Measurements from ENCODE around the gene ALDH16A1. TPM values are rescaled to one million over a fixed set of nuclear protein-coding genes. Genes with fewer than 3 reads are reported as not detected.

The ALDH16A1 gene
- total RNA-seq, 4 donors from 2014 or later, result 8.0 to 12.6 (median 9.9) TPM

DNA sequence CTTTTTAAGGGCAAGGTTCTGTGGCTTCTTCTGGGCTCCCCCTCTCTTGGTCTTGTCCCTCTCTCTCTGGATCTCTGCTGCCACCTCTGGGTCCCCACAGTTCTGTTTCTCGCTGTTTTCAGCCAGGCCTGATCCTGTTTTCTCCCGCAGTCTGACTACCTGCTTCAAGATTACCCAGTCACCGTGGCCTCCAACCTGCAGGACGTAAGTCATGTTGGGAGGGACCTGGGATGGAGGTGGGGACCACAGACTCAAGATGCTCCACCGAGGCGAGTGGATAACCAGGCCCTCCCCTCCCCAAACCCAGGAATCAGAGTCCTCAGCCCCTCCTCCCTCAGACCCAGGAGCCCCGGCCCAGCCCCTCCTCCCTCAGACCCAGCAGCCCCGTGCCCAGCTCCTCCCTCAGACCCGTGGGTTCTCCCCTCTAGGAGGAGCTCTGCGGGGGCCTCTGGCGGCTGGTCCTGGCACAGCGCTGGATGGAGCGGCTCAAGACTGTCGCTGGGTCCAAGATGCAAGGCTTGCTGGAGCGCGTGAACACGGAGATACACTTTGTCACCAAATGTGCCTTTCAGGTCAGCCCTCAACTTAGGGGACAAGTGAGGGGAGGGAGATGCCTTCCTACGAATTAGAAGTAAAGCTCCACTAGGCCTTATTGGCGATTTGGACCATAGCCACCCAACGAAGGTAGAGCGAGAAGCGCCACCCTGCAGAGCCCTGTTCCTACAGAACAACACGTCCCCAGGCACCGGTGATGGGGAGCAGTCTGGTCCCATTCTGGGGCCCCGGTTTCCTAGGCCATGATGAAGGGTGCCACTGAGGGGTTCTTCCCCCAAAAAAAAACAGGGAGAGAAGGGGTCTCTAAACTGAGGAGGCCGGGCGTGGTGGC lies 23.2 kb downstream of the ALDH16A1 start:
- intact Hi-C loops (cut with DNase I; ENCODE audit: low total_unique reads) (loop anchor here (2.0 kb wide), 1 partner anchor 205 kb away; no protein-coding TSS in a partner anchor), in situ Hi-C loops (cut with MboI; ENCODE audit: low sequenced_read_pairs in 4 of 4) (no loop called here)
- Histone ChIP-seq H3K36me3 (no peaks in the 10 kb centered on the region), H3K27ac (peak overlapping the region in 2 of 4 donors; percentile 22 to 37), H3K4me1 (peaks cover 0 to 7% of the 10 kb centered on the region in 2 donors), H3K4me3 (no peak overlapping the region), H3K27me3 (no peaks in the 10 kb centered on the region), H3K9me3 (no peaks in the 10 kb centered on the region)
- no peak for TF ChIP-seq POLR2A (IDR thresholded peaks at IDR 0.05)
- TF ChIP-seq, protein P1, sequence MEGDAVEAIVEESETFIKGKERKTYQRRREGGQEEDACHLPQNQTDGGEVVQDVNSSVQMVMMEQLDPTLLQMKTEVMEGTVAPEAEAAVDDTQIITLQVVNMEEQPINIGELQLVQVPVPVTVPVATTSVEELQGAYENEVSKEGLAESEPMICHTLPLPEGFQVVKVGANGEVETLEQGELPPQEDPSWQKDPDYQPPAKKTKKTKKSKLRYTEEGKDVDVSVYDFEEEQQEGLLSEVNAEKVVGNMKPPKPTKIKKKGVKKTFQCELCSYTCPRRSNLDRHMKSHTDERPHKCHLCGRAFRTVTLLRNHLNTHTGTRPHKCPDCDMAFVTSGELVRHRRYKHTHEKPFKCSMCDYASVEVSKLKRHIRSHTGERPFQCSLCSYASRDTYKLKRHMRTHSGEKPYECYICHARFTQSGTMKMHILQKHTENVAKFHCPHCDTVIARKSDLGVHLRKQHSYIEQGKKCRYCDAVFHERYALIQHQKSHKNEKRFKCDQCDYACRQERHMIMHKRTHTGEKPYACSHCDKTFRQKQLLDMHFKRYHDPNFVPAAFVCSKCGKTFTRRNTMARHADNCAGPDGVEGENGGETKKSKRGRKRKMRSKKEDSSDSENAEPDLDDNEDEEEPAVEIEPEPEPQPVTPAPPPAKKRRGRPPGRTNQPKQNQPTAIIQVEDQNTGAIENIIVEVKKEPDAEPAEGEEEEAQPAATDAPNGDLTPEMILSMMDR (IDR thresholded peaks at IDR 0.05 in 4 of 5, conservative IDR thresholded peaks at IDR 0.05 in 1 of 5), result no peak
- DNase-seq, result no peak
- ATAC-seq, result no peak

DNA sequence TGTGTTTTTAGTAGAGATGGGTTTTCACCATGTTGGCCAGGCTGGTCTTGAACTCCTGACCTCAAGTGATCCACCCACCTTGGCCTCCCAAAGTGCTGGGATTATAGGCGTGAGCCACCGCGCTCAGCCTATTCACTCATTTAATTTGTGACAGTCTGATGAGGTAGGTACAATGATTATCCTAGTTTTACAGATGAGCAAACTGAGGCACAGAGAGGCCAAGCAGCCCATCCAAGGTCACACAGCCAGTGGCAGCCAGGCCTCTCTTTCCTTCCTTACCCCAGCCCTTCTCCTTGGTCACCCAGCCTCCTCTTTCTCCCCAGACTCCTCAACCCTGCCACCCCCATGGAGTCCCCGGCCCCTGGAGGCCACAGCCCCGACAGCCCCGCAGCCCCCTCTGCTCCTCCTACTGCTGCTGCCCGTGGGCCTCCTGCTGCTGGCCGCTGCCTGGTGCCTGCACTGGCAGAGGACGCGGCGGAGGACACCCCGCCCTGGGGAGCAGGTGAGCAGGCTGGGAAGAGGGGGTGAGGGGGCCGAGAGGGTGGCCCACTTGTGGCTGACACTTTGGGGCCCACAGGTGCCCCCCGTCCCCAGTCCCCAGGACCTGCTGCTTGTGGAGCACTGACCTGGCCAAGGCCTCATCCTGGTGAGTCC lies 27.1 kb downstream of the ALDH16A1 start:
- no peaks in the 10 kb centered on the region for H3K9me3 ChIP-seq
- TF ChIP-seq, protein P1 (IDR thresholded peaks at IDR 0.05 in 4 of 5, conservative IDR thresholded peaks at IDR 0.05 in 1 of 5), result no peak
- TF ChIP-seq POLR2A (IDR thresholded peaks at IDR 0.05), result no peak
- intact Hi-C loops (cut with DNase I; ENCODE audit: low total_unique reads), result no loop called here
- H3K27me3 ChIP-seq, result no peaks in the 10 kb centered on the region
- in situ Hi-C loops (cut with MboI; ENCODE audit: low sequenced_read_pairs in 4 of 4), result no loop called here
- DNase-seq (no peak), ATAC-seq (no peak)
- no peaks in the 10 kb centered on the region for H3K36me3 ChIP-seq
- H3K27ac ChIP-seq, result no peak overlapping the region
- H3K4me1 ChIP-seq, result no peaks in the 10 kb centered on the region
- no peak overlapping the region for H3K4me3 ChIP-seq

DNA sequence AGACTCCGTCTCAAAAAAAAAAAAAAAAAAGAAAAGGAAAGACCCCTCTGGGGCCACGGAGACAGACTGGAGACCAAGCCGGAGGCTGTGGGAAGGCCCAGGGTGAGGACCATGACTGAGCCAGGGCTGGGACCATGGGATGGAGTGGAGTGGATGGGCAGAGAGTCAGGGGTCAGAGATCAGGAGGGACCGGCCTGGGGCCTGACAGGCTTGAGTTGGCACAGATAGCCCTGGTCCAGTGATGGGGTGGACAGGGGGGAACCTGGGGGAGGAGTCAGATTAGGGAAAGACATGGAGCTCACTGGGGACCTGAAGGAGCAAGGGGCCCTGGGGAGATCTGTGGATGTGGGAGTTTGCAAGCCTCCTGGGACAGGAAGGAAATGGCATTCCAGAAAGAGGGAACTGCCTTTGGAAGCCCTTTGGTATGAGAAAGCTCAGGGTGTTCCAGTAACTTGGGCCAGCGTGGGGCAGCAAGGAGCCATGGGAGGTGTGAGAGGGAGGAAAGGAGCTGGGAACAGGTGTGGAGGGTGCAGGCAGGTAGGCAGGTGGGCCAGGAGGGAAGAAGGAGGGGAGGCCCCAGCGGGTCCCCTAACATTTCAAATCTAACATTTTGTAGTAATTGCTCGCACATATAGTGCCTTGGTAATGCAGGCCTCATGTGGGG lies 28.1 kb downstream of the ALDH16A1 start:
- in situ Hi-C loops (cut with MboI; ENCODE audit: low sequenced_read_pairs in 4 of 4), result no loop called here
- no peak for ATAC-seq
- Histone ChIP-seq H3K27ac (no peak overlapping the region), H3K9me3 (no peaks in the 10 kb centered on the region), H3K27me3 (no peaks in the 10 kb centered on the region), H3K4me3 (no peak overlapping the region), H3K4me1 (no peaks in the 10 kb centered on the region), H3K36me3 (no peaks in the 10 kb centered on the region)
- no peak for TF ChIP-seq POLR2A (IDR thresholded peaks at IDR 0.05)
- TF ChIP-seq, protein P1 (IDR thresholded peaks at IDR 0.05 in 4 of 5, conservative IDR thresholded peaks at IDR 0.05 in 1 of 5), result no peak
- no peak for DNase-seq
- intact Hi-C loops (cut with DNase I; ENCODE audit: low total_unique reads), result no loop called here

DNA sequence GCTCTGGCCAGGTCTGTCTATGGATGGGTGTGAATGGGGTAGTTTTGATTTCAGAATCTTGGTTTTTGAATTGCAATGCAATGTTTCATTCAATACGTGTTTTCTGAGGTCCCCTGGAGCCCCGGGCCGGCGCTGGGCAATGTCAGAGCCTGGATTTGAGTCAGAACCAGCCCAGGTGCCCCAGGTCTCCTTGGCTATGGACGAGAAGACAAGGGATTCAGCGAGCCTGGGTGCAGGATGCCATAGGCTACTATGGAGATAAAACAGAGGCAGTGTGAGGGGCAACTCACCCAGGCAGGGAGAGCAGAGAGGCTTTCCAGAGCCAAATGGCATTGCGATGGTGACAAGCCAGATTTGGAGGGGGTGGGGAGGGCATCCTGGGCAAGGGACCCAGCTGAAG lies 33.2 kb downstream of the ALDH16A1 start:
- DNase-seq, result no peak
- intact Hi-C loops (cut with DNase I; ENCODE audit: low total_unique reads), result no loop called here
- Histone ChIP-seq H3K27ac (no peak overlapping the region), H3K27me3 (no peaks in the 10 kb centered on the region), H3K9me3 (no peaks in the 10 kb centered on the region), H3K4me1 (peaks cover 21 to 29% of the 10 kb centered on the region in 2 donors), H3K36me3 (peaks cover 0 to 18% of the 10 kb centered on the region in 2 donors), H3K4me3 (no peak overlapping the region)
- TF ChIP-seq POLR2A (IDR thresholded peaks at IDR 0.05), result no peak
- TF ChIP-seq, protein P1 (IDR thresholded peaks at IDR 0.05 in 4 of 5, conservative IDR thresholded peaks at IDR 0.05 in 1 of 5), result no peak
- in situ Hi-C loops (cut with MboI; ENCODE audit: low sequenced_read_pairs in 4 of 4), result no loop called here
- no peak for ATAC-seq

Measured in gastrocnemius medialis (tissue), 4 donors.